Measurements from ENCODE around the gene ABHD6.

Gene ABHD6, protein sequence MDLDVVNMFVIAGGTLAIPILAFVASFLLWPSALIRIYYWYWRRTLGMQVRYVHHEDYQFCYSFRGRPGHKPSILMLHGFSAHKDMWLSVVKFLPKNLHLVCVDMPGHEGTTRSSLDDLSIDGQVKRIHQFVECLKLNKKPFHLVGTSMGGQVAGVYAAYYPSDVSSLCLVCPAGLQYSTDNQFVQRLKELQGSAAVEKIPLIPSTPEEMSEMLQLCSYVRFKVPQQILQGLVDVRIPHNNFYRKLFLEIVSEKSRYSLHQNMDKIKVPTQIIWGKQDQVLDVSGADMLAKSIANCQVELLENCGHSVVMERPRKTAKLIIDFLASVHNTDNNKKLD

DNA sequence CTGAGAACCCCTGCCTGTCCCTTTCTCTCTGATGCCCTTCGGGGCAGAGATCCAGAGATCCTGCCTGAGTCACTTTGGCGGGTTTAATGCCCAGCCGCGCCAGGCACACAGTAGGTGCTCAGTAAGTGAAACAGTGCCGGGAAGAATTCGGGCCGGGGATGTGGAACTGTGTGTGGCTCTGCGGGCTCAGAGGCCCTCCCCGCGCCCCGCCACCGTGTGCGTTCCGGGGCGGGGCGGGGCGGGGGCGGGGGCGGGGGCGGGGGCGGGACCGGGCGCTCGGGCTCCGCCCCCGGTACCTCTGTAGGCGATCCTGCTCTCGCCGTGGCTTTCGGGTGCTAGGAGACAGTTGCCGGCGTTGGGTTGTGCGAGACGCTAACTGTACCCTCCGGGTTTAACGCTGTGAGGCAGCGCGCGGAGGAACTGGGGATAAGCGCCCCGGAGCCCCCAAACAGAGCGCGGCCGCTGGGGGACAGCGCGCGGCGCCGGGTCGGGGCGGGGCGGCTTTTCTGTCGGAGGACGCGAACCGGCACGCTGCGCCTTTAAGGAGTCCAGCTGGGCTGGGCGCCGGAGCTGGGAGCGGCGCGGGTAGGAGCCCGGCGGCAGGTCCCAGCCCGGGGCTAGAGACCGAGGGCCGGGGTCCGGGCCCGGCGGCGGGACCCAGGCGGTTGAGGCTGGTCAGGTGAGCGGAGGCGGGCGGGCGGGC lies at the start of gene ABHD6:
TSS of gene ABHD6 (plus strand) at position 555 of the 703 bp plus-strand sequence. CDS start 18,795 bp downstream, outside the sequence.
- peak within 1 kb of the TSS; percentile 46 for H3K27ac ChIP-seq (ENCODE audit: low read depth, low read length)
- H3K4me3 ChIP-seq (ENCODE audit: low read depth, low read length) = peak within 1 kb of the TSS; percentile 81
- H3K27me3 ChIP-seq (ENCODE audit: control insufficient read depth, insufficient read depth, low read length) = peaks cover 41% of the 10 kb centered on the region
- H3K9ac ChIP-seq (ENCODE audit: low read depth, low read length) = peak within 1 kb of the TSS; percentile 18; the same call in 1 of the 2 replicates
- H3K36me3 ChIP-seq (ENCODE audit: control insufficient read depth, insufficient read depth, low read length) = no peaks in the 10 kb centered on the region
- H3K4me1 ChIP-seq (ENCODE audit: control insufficient read depth, insufficient read depth, low read length) = peaks cover 4% of the 10 kb centered on the region; the same call in 1 of the 2 replicates
- H3K9me3 ChIP-seq (ENCODE audit: control insufficient read depth, insufficient read depth, low read length) = no peaks in the 10 kb centered on the region

DNA sequence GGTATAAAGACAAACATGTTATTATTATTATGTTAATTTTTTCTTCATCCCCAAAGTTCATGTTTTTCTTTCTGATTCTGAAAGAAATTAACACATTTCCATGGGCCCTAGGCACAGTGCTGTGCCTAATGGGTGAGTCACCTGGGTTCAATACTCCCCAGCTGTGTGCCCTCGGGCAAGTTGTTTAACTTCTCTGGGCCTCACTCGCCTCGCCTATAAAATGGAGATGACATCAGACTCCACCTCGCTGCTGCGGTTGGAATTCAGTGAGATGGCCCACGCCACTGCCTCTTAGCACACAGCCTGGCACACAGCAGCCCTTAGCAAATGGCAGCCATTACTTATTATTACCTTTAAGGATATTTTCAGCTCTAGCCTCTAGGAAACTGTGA lies 49.4 kb upstream of the ABHD6 start:
- H3K9ac ChIP-seq (ENCODE audit: low read depth, low read length) = no peak overlapping the region
- no peak overlapping the region for H3K4me3 ChIP-seq (ENCODE audit: low read depth, low read length)
- H3K27me3 ChIP-seq (ENCODE audit: control insufficient read depth, insufficient read depth, low read length) = no peaks in the 10 kb centered on the region
- peaks cover 5% of the 10 kb centered on the region; the same call in 1 of the 2 replicates for H3K4me1 ChIP-seq (ENCODE audit: control insufficient read depth, insufficient read depth, low read length)
- no peak overlapping the region for H3K27ac ChIP-seq (ENCODE audit: low read depth, low read length)
- no peaks in the 10 kb centered on the region for H3K36me3 ChIP-seq (ENCODE audit: control insufficient read depth, insufficient read depth, low read length)
- H3K9me3 ChIP-seq (ENCODE audit: control insufficient read depth, insufficient read depth, low read length) = no peaks in the 10 kb centered on the region

DNA sequence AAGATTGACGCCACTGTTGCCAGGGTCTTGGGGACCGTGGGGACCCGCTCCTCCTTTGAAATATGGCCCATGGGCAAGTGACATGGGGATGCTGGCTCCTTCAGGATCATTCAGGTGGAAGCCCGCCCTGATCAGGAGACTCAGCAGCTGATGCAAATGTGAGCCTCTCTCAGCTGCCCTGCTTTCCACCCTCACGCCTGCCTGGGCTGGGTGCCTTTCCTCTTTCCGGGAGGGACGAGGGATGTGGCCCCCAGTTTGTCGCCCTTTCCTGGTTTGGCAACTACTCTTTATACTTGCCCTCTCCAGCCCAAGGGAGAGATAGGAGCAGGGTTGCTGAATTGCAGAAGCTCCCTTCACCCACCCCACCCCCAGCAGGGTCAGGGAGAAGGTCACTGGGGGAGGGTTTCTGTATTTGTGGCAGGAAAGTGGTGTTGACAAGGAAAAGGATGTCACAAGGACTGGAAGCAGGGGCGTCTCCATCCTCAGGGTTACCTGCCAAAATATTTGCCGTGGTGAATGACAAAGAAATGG lies 48.6 kb upstream of the ABHD6 start:
- no peak overlapping the region for H3K4me3 ChIP-seq (ENCODE audit: low read depth, low read length)
- H3K36me3 ChIP-seq (ENCODE audit: control insufficient read depth, insufficient read depth, low read length) = no peaks in the 10 kb centered on the region
- H3K27ac ChIP-seq (ENCODE audit: low read depth, low read length) = no peak overlapping the region
- H3K4me1 ChIP-seq (ENCODE audit: control insufficient read depth, insufficient read depth, low read length) = peaks cover 5% of the 10 kb centered on the region; the same call in 1 of the 2 replicates
- no peaks in the 10 kb centered on the region for H3K9me3 ChIP-seq (ENCODE audit: control insufficient read depth, insufficient read depth, low read length)
- H3K9ac ChIP-seq (ENCODE audit: low read depth, low read length) = no peak overlapping the region
- no peaks in the 10 kb centered on the region for H3K27me3 ChIP-seq (ENCODE audit: control insufficient read depth, insufficient read depth, low read length)

DNA sequence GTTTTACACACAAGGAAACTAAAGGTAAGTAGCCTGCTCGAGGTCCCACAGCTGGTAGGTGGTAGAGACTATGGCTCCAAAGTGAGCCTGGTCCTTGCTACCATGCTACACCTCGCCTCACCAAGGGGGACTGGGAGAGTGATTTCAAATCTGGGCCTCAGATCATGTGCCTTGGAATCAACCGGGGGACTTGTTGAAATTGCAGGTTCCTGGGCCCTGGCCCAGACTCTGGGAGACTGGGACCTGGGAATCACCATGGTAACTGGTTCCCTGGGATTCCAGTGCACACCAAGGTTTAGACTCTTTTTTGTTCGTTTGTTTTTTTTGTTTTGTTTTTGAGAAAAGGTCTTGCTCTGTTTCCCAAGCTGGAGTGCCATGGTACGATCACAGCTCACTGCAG lies 47.9 kb upstream of the ABHD6 start:
- peaks cover 5% of the 10 kb centered on the region; the same call in 1 of the 2 replicates for H3K4me1 ChIP-seq (ENCODE audit: control insufficient read depth, insufficient read depth, low read length)
- no peaks in the 10 kb centered on the region for H3K27me3 ChIP-seq (ENCODE audit: control insufficient read depth, insufficient read depth, low read length)
- H3K36me3 ChIP-seq (ENCODE audit: control insufficient read depth, insufficient read depth, low read length) = no peaks in the 10 kb centered on the region
- H3K4me3 ChIP-seq (ENCODE audit: low read depth, low read length) = no peak overlapping the region
- no peaks in the 10 kb centered on the region for H3K9me3 ChIP-seq (ENCODE audit: control insufficient read depth, insufficient read depth, low read length)
- H3K9ac ChIP-seq (ENCODE audit: low read depth, low read length) = no peak overlapping the region
- no peak overlapping the region for H3K27ac ChIP-seq (ENCODE audit: low read depth, low read length)

DNA sequence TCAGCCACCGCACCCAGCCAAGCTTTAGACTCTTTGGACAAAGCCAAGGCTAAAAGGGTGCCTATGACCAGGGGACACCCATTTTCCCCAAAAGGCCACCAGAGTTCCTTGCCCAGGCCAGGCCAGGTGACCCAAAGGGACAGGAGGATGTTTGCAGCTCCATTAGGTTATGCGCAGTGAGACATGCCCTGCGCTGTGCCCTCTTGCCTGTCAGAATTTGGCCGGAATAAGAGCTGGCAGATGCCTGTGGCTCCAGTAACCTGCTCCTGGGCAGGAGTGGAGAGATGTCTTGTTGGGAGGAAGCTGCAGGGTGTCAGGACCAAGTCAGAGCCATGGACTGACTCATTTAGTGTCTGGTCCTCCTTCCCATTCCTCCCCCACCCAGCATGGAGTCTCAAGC lies 47.3 kb upstream of the ABHD6 start:
- Histone ChIP-seq H3K4me3 (ENCODE audit: low read depth, low read length) (no peak overlapping the region), H3K9ac (ENCODE audit: low read depth, low read length) (no peak overlapping the region), H3K36me3 (ENCODE audit: control insufficient read depth, insufficient read depth, low read length) (no peaks in the 10 kb centered on the region), H3K4me1 (ENCODE audit: control insufficient read depth, insufficient read depth, low read length) (peaks cover 5% of the 10 kb centered on the region; the same call in 1 of the 2 replicates), H3K27ac (ENCODE audit: low read depth, low read length) (no peak overlapping the region), H3K9me3 (ENCODE audit: control insufficient read depth, insufficient read depth, low read length) (no peaks in the 10 kb centered on the region), H3K27me3 (ENCODE audit: control insufficient read depth, insufficient read depth, low read length) (no peaks in the 10 kb centered on the region)

DNA sequence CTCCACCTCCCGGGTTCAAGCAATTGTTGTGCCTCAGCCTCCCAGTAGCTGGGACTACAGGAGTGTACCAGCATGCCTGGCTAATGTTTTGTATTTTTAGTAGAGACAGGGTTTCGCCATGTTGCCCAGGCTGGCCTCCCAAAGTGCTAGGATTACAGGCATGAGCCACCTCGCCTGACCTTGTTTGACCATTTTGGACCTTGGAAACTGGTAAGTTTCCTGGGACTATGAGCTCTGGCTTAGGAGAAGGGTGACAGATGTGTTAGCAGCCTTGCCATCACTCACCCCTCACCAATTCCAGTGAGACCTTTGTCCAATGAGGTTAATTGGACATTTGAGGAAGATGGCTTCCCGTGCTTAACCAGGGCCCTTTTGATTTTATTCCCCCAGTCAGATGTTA lies 46.7 kb upstream of the ABHD6 start:
- no peaks in the 10 kb centered on the region for H3K27me3 ChIP-seq (ENCODE audit: control insufficient read depth, insufficient read depth, low read length)
- H3K9me3 ChIP-seq (ENCODE audit: control insufficient read depth, insufficient read depth, low read length) = no peaks in the 10 kb centered on the region
- H3K36me3 ChIP-seq (ENCODE audit: control insufficient read depth, insufficient read depth, low read length) = no peaks in the 10 kb centered on the region
- no peak overlapping the region for H3K4me3 ChIP-seq (ENCODE audit: low read depth, low read length)
- H3K4me1 ChIP-seq (ENCODE audit: control insufficient read depth, insufficient read depth, low read length) = peaks cover 5% of the 10 kb centered on the region; the same call in 1 of the 2 replicates
- H3K9ac ChIP-seq (ENCODE audit: low read depth, low read length) = no peak overlapping the region
- no peak overlapping the region for H3K27ac ChIP-seq (ENCODE audit: low read depth, low read length)

DNA sequence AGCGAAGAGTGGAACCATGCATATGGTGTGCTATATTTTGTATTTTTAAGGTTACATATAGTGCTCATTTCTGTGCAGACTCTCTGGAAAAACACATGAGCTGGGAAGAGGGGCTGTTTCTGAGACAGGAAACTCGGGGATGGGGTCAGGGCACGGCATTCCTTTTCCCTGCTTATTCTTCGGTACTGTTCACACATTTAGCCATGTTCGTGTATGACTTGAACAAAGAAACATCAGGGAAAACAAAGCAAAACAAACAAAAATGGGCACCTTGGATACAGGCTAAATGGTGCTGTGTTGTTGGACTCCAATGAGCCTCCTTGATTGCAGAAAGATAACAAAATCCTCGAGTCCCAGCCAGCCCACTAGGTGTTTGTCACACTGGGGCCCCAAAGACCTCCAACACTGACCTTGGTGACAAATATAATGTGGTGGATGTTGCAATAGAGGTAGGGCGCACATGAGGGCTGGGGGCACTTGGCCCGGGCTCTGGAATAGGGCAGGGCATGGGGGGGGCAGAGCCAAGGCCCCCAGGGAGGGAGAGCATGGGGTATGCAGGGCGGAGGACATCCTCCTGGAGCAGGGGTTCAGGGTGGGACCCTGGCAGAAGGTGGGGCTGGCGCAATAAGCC lies 46.1 kb upstream of the ABHD6 start:
- Histone ChIP-seq H3K9ac (ENCODE audit: low read depth, low read length) (no peak overlapping the region), H3K9me3 (ENCODE audit: control insufficient read depth, insufficient read depth, low read length) (no peaks in the 10 kb centered on the region), H3K4me1 (ENCODE audit: control insufficient read depth, insufficient read depth, low read length) (peaks cover 5% of the 10 kb centered on the region; the same call in 1 of the 2 replicates), H3K27me3 (ENCODE audit: control insufficient read depth, insufficient read depth, low read length) (no peaks in the 10 kb centered on the region), H3K27ac (ENCODE audit: low read depth, low read length) (no peak overlapping the region), H3K36me3 (ENCODE audit: control insufficient read depth, insufficient read depth, low read length) (no peaks in the 10 kb centered on the region), H3K4me3 (ENCODE audit: low read depth, low read length) (no peak overlapping the region)

DNA sequence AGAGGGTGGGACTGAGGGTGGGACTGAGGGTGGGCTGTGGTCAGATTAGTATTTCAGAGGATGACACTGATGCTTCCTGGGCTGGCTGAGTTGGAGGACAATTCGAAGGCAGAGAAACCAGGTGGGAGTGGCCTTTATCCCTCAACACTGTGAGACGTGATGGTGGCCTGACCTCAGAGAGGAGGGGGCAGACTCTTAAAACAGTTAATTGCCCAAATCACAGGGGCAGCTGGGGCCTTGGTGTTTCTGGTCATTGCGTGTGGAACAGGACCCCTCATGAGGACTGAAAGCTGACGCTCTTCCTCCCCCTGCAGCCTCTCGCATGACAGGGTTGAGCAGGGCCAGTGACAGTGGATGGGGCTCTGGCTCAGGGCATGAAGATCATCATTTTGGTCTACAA lies 45.5 kb upstream of the ABHD6 start:
- no peaks in the 10 kb centered on the region for H3K36me3 ChIP-seq (ENCODE audit: control insufficient read depth, insufficient read depth, low read length)
- H3K9me3 ChIP-seq (ENCODE audit: control insufficient read depth, insufficient read depth, low read length) = no peaks in the 10 kb centered on the region
- no peak overlapping the region for H3K27ac ChIP-seq (ENCODE audit: low read depth, low read length)
- H3K27me3 ChIP-seq (ENCODE audit: control insufficient read depth, insufficient read depth, low read length) = no peaks in the 10 kb centered on the region
- H3K9ac ChIP-seq (ENCODE audit: low read depth, low read length) = no peak overlapping the region
- peaks cover 5% of the 10 kb centered on the region; the same call in 1 of the 2 replicates for H3K4me1 ChIP-seq (ENCODE audit: control insufficient read depth, insufficient read depth, low read length)
- no peak overlapping the region for H3K4me3 ChIP-seq (ENCODE audit: low read depth, low read length)

DNA sequence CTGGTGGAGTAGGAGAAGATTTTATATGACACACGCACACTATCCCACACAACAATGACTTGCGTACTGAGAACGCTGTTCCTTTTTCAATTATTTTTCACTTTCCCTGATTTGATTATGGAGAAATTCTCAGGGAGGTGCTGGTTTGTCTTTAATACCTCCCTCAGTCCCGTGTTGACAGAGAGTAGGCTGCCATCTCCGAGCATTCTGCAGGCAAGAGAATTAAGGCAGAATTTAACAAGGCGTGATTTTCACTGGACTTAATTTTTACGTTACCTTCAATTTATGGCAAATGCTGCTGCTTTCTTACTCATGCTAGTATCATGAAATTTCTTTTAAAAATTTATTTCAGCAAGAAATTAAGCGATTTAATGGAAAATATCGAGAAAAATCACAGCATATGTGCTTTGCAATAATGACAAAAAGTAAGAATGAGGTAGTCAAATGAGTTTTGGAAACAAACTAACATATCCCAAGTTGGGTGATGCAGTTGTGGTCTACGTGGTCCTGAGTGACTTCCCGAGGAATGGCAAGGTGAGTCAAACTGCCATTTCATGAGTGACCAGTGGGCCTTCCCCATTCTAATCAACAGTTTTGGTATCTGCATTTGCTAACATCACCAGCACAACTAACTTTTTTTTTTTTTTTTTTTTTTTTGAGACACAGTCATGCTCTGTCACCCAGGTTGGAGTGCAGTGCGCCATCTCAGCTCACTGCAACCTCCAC lies 43.7 kb upstream of the ABHD6 start:
- Histone ChIP-seq H3K27ac (ENCODE audit: low read depth, low read length) (no peak overlapping the region), H3K4me1 (ENCODE audit: control insufficient read depth, insufficient read depth, low read length) (peaks cover 5% of the 10 kb centered on the region; the same call in 1 of the 2 replicates)

DNA sequence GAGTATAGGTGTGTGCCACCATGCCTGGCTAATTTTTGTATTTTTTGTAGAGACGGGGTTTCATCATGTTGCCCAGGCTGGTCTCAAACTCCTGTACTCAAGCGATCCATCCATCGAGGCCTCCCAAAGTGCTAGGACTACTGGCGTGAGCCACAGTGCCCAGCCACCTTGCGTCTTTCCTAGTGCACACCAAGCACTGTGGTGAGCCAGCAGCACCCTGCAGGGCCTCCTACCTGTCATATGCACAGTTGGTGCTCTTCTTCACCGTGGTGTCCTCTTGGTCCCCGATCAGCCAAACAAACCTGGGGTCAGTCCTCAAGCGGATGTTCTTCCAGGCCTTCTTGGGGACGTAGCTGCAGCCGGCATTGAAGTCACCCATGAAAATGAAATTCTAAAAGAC lies 40.0 kb upstream of the ABHD6 start:
- H3K27me3 ChIP-seq (ENCODE audit: control insufficient read depth, insufficient read depth, low read length) = no peaks in the 10 kb centered on the region
- no peaks in the 10 kb centered on the region for H3K4me1 ChIP-seq (ENCODE audit: control insufficient read depth, insufficient read depth, low read length)
- no peak overlapping the region for H3K9ac ChIP-seq (ENCODE audit: low read depth, low read length)
- no peak overlapping the region for H3K27ac ChIP-seq (ENCODE audit: low read depth, low read length)
- H3K9me3 ChIP-seq (ENCODE audit: control insufficient read depth, insufficient read depth, low read length) = no peaks in the 10 kb centered on the region
- H3K36me3 ChIP-seq (ENCODE audit: control insufficient read depth, insufficient read depth, low read length) = no peaks in the 10 kb centered on the region
- H3K4me3 ChIP-seq (ENCODE audit: low read depth, low read length) = no peak overlapping the region

More for the DNA sequence above, 43.7 kb upstream of the ABHD6 start:
- Histone ChIP-seq H3K9me3 (ENCODE audit: control insufficient read depth, insufficient read depth, low read length) (no peaks in the 10 kb centered on the region), H3K4me3 (ENCODE audit: low read depth, low read length) (no peak overlapping the region), H3K36me3 (ENCODE audit: control insufficient read depth, insufficient read depth, low read length) (no peaks in the 10 kb centered on the region), H3K27me3 (ENCODE audit: control insufficient read depth, insufficient read depth, low read length) (no peaks in the 10 kb centered on the region), H3K9ac (ENCODE audit: low read depth, low read length) (no peak overlapping the region)

Data from HUES48 (cell line).